ENCODE measurements around the gene OR6F1.
"Not testable (repeated sequence)": the region's sequence is repeated elsewhere in the genome, so short reads cannot be mapped to it uniquely, and the experiment has no call there.

OR6F1 gene

GRCh38 chr1:247716546-247716945, at the start of gene OR6F1:
OR6F1 (minus strand) TSS chr1:247716646; CDS start chr1:247712755, 3,891 bp downstream.
- DNase-seq (ENCODE audit: low read depth in 2 of 2) = no peak

- no peak for DNase-seq (ENCODE audit: low read depth in 2 of 2)
Observed at GRCh38 chr1:247760456-247760855, 44.0 kb upstream of the OR6F1 start, which contains the start of gene OR1C1. OR1C1 (minus strand) TSS chr1:247760556; CDS start chr1:247758406, 2,150 bp downstream.

- not testable (repeated sequence) for DNase-seq (ENCODE audit: low read depth in 2 of 2)
Observed at GRCh38 chr1:247754311-247754710, 37.9 kb upstream of the OR6F1 start.

GRCh38 chr1:247749870-247750269, 33.4 kb upstream of the OR6F1 start:
- DNase-seq (ENCODE audit: low read depth in 2 of 2) = no peak

GRCh38 chr1:247748041-247748440, 31.6 kb upstream of the OR6F1 start, which contains the start of gene OR14A2:
OR14A2 (minus strand) TSS chr1:247748141.
- no peak for DNase-seq (ENCODE audit: low read depth in 2 of 2)

- no peak for DNase-seq (ENCODE audit: low read depth in 2 of 2)
Observed at GRCh38 chr1:247747616-247748015, 31.2 kb upstream of the OR6F1 start.

GRCh38 chr1:247746391-247746935, 30.0 kb upstream of the OR6F1 start:
- DNase-seq (ENCODE audit: low read depth in 2 of 2) = no peak

- DNase-seq (ENCODE audit: low read depth in 2 of 2) = not testable (repeated sequence)
Observed at GRCh38 chr1:247742215-247742760, 25.8 kb upstream of the OR6F1 start.

- no peak for DNase-seq (ENCODE audit: low read depth in 2 of 2)
Observed at GRCh38 chr1:247741756-247742155, 25.3 kb upstream of the OR6F1 start.

GRCh38 chr1:247740721-247741120, 24.3 kb upstream of the OR6F1 start:
- no peak for DNase-seq (ENCODE audit: low read depth in 2 of 2)

GRCh38 chr1:247738315-247738714, 21.9 kb upstream of the OR6F1 start, which contains the start of gene OR14K1:
OR14K1 (plus strand) TSS chr1:247738615; CDS start chr1:247738615, 0 bp downstream.
- DNase-seq (ENCODE audit: low read depth in 2 of 2) = no peak

- no peak for DNase-seq (ENCODE audit: low read depth in 2 of 2)
Observed at GRCh38 chr1:247721222-247721621, 4.8 kb upstream of the OR6F1 start.

GRCh38 chr1:247713753-247714152, 2.7 kb downstream of the OR6F1 start:
- DNase-seq (ENCODE audit: low read depth in 2 of 2) = no peak

GRCh38 chr1:247710681-247711080, 5.8 kb downstream of the OR6F1 start:
- not testable (repeated sequence) for DNase-seq (ENCODE audit: low read depth in 2 of 2)

GRCh38 chr1:247701338-247701737, 15.1 kb downstream of the OR6F1 start:
- DNase-seq (ENCODE audit: low read depth in 2 of 2) = no peak

- DNase-seq (ENCODE audit: low read depth in 2 of 2) = no peak
Observed at GRCh38 chr1:247681288-247681897, 35.1 kb downstream of the OR6F1 start.

GRCh38 chr1:247680171-247680570, 36.3 kb downstream of the OR6F1 start:
- DNase-seq (ENCODE audit: low read depth in 2 of 2) = no peak

- DNase-seq (ENCODE audit: low read depth in 2 of 2) = no peak
Observed at GRCh38 chr1:247679639-247680038, 36.8 kb downstream of the OR6F1 start, which contains the start of gene OR13G1. OR13G1 (minus strand) TSS chr1:247679739; CDS start chr1:247673041, 6,698 bp downstream.

- DNase-seq (ENCODE audit: low read depth in 2 of 2) = no peak
Observed at GRCh38 chr1:247669225-247669624, 47.2 kb downstream of the OR6F1 start.

Data from stimulated activated CD8-positive, alpha-beta memory T cell treated with anti-CD3 and anti-CD28 coated beads, Interleukin-7, amount 100 ng/mL, for 4 hours (primary cell).